Cardiac muscle cell (in vitro differentiated cells and primary cell): Measurements from ENCODE around the gene IL3. TPM values are rescaled to one million over a fixed set of nuclear protein-coding genes. Genes with fewer than 3 reads are reported as not detected.

Source experiments
- DNase-seq, 2 donors: peaks; one replicate each; pipeline versions ENCODE4 v3.0.0 to v3.0.0-alpha.2; 2010 to 2017; ENCODE audit warnings: low read depth in 1 of 2, low spot score in 1 of 2
- H3K27ac ChIP-seq: fragments of 200-600 bp; sonication (generic); 2 replicates; pipeline ENCODE4 v1.5.1; 2016
- H3K27me3 ChIP-seq: fragments of 200-600 bp; sonication (generic); 2 replicates; pipeline ENCODE4 v1.6.0; 2016; ENCODE audit warnings: control low read depth
- H3K36me3 ChIP-seq: fragments of 200-600 bp; sonication (generic); 2 replicates; pipeline ENCODE4 v1.5.1; 2016; ENCODE audit warnings: control low read depth
- H3K4me1 ChIP-seq: fragments of 200-600 bp; sonication (generic); 2 replicates; pipeline ENCODE4 v1.8.1; 2017; ENCODE audit warnings: low read depth, mild to moderate bottlenecking, mixed run types
- H3K4me3 ChIP-seq: fragments of 200-600 bp; sonication (generic); 2 replicates; pipeline ENCODE4 v1.5.1; 2016; ENCODE audit warnings: mild to moderate bottlenecking
- H3K9me3 ChIP-seq: fragments of 200-600 bp; sonication (generic); 2 replicates; pipeline ENCODE4 v1.5.1; 2017; ENCODE audit warnings: low read depth, mild to moderate bottlenecking, control low read depth
- polyA plus RNA-seq: library from polyadenylated mRNA; unstranded; fragments of >200 nt; fragmentation: Nextera tagmentation; extraction: Ambion mirVana; gene quantifications from 2 replicates; pipeline ENCODE4 v1.2.1, GENCODE V29; 2016
- total RNA-seq: library from RNA; depleted of rRNA; stranded (reverse); fragments of >200 nt; gene quantifications from 2 replicates; pipeline ENCODE4 v1.2.3, GENCODE V29; 2016
- TF ChIP-seq, protein P1 (sequence below): IDR thresholded peaks from 2 replicates; pipeline ENCODE4 v1.5.1; 2012; ENCODE audit warnings: low read depth, mild to moderate bottlenecking, low read length

The IL3 gene
- total and polyA plus RNA-seq, 2 experiments from 2014 or later, result not detected

GRCh38 chr5:132050661-132051552, 9.5 kb upstream of the IL3 start:
- Histone ChIP-seq H3K36me3 (no peaks in the 10 kb centered on the region), H3K9me3 (no peaks in the 10 kb centered on the region), H3K27me3 (no peaks in the 10 kb centered on the region), H3K27ac (no peak overlapping the region), H3K4me3 (no peak overlapping the region), H3K4me1 (no peaks in the 10 kb centered on the region)
- DNase-seq, result no peak
- TF ChIP-seq, protein P1, sequence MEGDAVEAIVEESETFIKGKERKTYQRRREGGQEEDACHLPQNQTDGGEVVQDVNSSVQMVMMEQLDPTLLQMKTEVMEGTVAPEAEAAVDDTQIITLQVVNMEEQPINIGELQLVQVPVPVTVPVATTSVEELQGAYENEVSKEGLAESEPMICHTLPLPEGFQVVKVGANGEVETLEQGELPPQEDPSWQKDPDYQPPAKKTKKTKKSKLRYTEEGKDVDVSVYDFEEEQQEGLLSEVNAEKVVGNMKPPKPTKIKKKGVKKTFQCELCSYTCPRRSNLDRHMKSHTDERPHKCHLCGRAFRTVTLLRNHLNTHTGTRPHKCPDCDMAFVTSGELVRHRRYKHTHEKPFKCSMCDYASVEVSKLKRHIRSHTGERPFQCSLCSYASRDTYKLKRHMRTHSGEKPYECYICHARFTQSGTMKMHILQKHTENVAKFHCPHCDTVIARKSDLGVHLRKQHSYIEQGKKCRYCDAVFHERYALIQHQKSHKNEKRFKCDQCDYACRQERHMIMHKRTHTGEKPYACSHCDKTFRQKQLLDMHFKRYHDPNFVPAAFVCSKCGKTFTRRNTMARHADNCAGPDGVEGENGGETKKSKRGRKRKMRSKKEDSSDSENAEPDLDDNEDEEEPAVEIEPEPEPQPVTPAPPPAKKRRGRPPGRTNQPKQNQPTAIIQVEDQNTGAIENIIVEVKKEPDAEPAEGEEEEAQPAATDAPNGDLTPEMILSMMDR, result no peak

DNA sequence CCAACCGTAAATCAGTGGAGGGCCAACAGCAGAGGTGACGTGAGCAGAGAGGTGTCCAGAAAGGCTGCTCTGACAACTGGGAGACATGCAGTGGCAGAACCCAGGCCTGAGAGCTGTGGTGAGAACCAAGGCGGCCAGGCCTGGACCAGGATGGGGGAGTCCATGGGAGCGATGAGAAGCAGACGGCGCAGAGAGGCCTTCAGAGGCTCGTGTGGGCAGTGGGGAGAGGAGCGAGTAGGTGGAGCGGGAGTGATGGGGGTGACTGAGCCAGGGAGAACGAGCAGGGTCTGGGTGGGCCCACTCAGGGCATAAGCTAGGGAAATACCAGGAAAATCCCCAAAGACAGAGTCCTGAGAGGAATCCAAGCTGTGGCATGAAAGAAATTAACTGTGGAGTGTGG, 7.9 kb upstream of the IL3 start:
- no peaks in the 10 kb centered on the region for H3K36me3 ChIP-seq
- H3K9me3 ChIP-seq, result no peaks in the 10 kb centered on the region
- TF ChIP-seq, protein P1, result no peak
- no peak overlapping the region for H3K4me3 ChIP-seq
- no peak for DNase-seq
- no peaks in the 10 kb centered on the region for H3K4me1 ChIP-seq
- no peak overlapping the region for H3K27ac ChIP-seq
- H3K27me3 ChIP-seq, result no peaks in the 10 kb centered on the region

DNA sequence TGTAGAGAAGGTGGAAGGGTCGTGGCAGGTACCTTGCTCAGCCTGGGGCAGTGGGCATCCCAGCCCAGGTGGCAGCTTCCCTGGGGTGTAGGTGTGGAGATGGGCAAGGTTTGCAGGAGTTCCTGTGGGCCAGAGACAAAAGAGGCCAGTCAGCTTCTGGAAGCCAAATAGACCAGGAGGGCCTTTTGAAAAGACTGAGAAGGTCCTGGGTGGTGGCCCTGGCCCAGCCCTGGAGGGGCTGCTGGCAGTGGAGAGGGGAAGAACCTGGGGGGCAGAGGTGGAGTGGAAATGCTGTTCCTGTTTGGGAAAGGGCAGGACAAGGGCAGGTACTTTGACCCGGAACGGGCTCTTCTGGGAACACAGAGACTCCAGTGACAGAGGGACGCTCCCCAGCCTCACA, 7.0 kb upstream of the IL3 start:
- no peaks in the 10 kb centered on the region for H3K36me3 ChIP-seq
- TF ChIP-seq, protein P1, result no peak
- DNase-seq, result no peak
- H3K4me1 ChIP-seq, result no peaks in the 10 kb centered on the region
- no peak overlapping the region for H3K4me3 ChIP-seq
- H3K27ac ChIP-seq, result no peak overlapping the region
- no peaks in the 10 kb centered on the region for H3K27me3 ChIP-seq
- H3K9me3 ChIP-seq, result no peaks in the 10 kb centered on the region

DNA sequence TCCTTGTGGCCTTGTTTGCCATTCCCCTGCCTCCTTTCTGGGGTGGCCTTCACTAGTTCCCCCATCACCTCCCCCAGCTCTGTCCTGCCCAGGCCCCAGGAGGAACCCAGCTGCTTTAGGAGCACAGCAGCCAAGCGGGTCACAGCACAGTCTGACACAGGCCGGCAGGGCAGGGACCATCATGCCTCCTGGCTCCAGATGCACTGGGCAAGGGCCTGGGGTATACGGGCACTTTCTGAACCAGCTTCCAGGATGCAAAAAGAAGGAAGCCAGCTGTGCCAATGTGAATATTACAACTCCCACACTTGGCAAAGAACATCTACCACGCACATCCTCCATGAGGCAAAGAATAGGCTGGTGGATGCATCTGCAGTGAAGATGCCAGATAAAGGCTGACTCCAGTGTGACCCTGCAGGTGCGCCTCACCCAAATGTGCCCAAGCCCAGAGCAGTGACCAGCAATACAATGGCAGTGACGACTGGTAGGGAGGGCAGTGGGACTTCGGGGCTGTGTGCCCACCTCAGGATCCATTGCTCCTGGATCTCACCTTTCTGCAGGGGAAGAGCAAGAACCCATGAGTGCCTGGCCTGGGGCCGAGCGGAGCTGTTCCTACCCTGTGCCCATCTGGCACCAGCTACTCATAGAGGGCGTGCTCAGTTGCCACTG, 6.3 kb upstream of the IL3 start:
- Histone ChIP-seq H3K27ac (no peak overlapping the region), H3K27me3 (no peaks in the 10 kb centered on the region), H3K4me1 (no peaks in the 10 kb centered on the region), H3K4me3 (no peak overlapping the region), H3K36me3 (no peaks in the 10 kb centered on the region), H3K9me3 (no peaks in the 10 kb centered on the region)
- TF ChIP-seq, protein P1, result no peak
- no peak for DNase-seq

DNA sequence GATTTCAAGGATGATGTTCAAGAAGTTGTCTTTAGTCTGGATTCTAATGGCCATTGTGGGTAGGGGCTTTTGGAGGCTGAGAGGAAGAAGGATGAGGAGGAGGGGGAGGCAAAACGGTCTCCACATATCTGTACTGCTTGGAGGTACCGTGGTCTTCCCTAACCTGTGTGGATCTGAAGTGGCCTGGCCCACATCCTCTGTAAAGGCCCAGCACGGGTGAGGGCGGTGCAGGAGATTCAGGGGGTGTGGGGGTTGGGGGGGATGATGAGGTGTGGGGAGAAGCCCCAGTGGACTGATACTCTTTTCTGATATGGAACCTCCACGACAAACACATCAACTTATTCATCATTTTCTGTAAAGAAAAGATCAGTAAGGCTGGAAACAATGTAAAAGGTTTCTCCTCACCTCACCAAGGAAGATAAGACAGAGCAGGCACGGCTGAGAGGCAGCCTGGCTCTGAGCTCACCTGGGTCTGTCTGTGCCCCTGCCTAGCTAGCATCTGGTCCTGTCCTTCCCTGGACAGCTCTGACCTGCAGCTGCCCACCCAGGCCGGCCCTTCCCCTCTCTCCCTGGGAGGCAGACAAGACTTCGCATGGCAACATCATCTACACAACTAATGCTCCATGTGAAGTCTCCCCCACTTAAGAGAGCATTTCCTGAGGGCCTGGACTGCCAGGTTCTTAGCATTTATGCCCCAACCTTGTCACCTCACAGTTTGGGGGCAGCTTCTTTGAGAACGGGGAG, 5.6 kb upstream of the IL3 start:
- H3K27me3 ChIP-seq, result no peaks in the 10 kb centered on the region
- TF ChIP-seq, protein P1, result no peak
- no peaks in the 10 kb centered on the region for H3K4me1 ChIP-seq
- no peaks in the 10 kb centered on the region for H3K9me3 ChIP-seq
- H3K27ac ChIP-seq, result no peak overlapping the region
- no peak overlapping the region for H3K4me3 ChIP-seq
- DNase-seq, result no peak
- H3K36me3 ChIP-seq, result no peaks in the 10 kb centered on the region
